MCF 10A (cell line): ENCODE results near the gene ARHGAP28. TPM values are rescaled to one million over a fixed set of nuclear protein-coding genes. Genes with fewer than 3 reads are reported as not detected.

Experiments
- BruUV-seq: library from RNA; stranded (reverse); fragments of 400-500 nt; replicated peaks from 2 replicates; lab custom pipeline; 2021; lab: Mats Ljungman, UMichigan
- CTCF ChIA-PET: fragments of 300-600 bp; sonication (Branson Sonifier 250); formaldehyde crosslinking; extraction: SDS; loops from one replicate; lab custom pipeline; 2021; ENCODE audit warnings: antibody characterized with exemption, inconsistent platforms; lab: Yijun Ruan, JAX
- POLR2A ChIA-PET: fragments of 300-600, 350-650 bp; sonication (Branson Sonifier 250); formaldehyde crosslinking; extraction: SDS; loops from one replicate; lab custom pipeline; 2020; ENCODE audit warnings: antibody characterized with exemption, inconsistent platforms; lab: Yijun Ruan, JAX
- DNase-seq: peaks from one replicate; pipeline ENCODE4 v3.0.0-alpha.2; 2018; ENCODE audit not compliant: unreplicated experiment
- H3K27ac Mint-ChIP-seq: one replicate; pipeline ENCODE4 v1.8.0; 2022; ENCODE audit warnings: mild to moderate bottlenecking, low read depth, mixed read lengths; ENCODE audit not compliant: unreplicated experiment
- H3K27me3 Mint-ChIP-seq: one replicate; pipeline ENCODE4 v1.8.0; 2022; ENCODE audit warnings: mixed read lengths; ENCODE audit not compliant: insufficient read depth, unreplicated experiment
- H3K36me3 Mint-ChIP-seq: one replicate; pipeline ENCODE4 v1.8.0; 2022; ENCODE audit warnings: mild to moderate bottlenecking, moderate library complexity, mixed read lengths; ENCODE audit not compliant: insufficient read depth, unreplicated experiment
- H3K4me1 Mint-ChIP-seq: one replicate; pipeline ENCODE4 v1.8.0; 2022; ENCODE audit warnings: mixed read lengths; ENCODE audit not compliant: insufficient read depth, unreplicated experiment
- H3K4me3 Mint-ChIP-seq: one replicate; pipeline ENCODE4 v1.8.0; 2022; ENCODE audit warnings: mild to moderate bottlenecking, moderate library complexity, mixed read lengths; ENCODE audit not compliant: unreplicated experiment
- H3K9me3 Mint-ChIP-seq: one replicate; pipeline ENCODE4 v1.8.0; 2022; ENCODE audit warnings: mixed read lengths; ENCODE audit not compliant: unreplicated experiment
- CTCF ChIP-seq: fragments of 200-600 bp; IDR thresholded peaks from one replicate; pipeline ENCODE4 v1.8.0; 2022; ENCODE audit warnings: antibody characterized with exemption, mild to moderate bottlenecking; ENCODE audit not compliant: unreplicated experiment
- intact Hi-C: fragments of 100-400 bp; cut with micrococcal nuclease; formaldehyde crosslinking; loops from 2 replicates; pipeline ENCODE4 v1.14.1; 2022
- total RNA-seq: library from RNA; stranded (reverse); gene quantifications from 2 replicates; pipeline ENCODE4 v1.2.3, GENCODE V29; 2022

The ARHGAP28 gene
- total RNA-seq, 1 experiment from 2014 or later, result 3.0 TPM

- no peak for TF ChIP-seq CTCF
- BruUV-seq, result no TSS peak
- no peaks in the 10 kb centered on the region for H3K27me3 Mint-ChIP-seq
- H3K27ac Mint-ChIP-seq, result no peak overlapping the region
- H3K36me3 Mint-ChIP-seq, result no peaks in the 10 kb centered on the region
- intact Hi-C loops, result no loop called here
- H3K4me1 Mint-ChIP-seq, result peaks cover 5% of the 10 kb centered on the region
- no peaks in the 10 kb centered on the region for H3K9me3 Mint-ChIP-seq
- ChIA-PET CTCF (no interaction called here), POLR2A (interaction anchor here (0.6 to 1.6 kb wide), 2 partner anchors 14 to 687 kb away, joined by 3 to 4 read pairs; no protein-coding TSS in a partner anchor)
- H3K4me3 Mint-ChIP-seq, result no peak overlapping the region
- peak; percentile 10 for DNase-seq
These were observed 25.6 kb downstream of the ARHGAP28 start for GRCh38 chr18:6755107-6755506.

GRCh38 chr18:6757931-6758330, 28.4 kb downstream of the ARHGAP28 start:
- no peak for DNase-seq
- peaks cover 5% of the 10 kb centered on the region for H3K4me1 Mint-ChIP-seq
- BruUV-seq, result no TSS peak
- intact Hi-C loops, result no loop called here
- ChIA-PET CTCF (interaction anchor here (0.7 to 1.4 kb wide), 2 partner anchors 11 to 311 kb away, joined by 3 to 7 read pairs; no protein-coding TSS in a partner anchor), POLR2A (no interaction called here)
- H3K27ac Mint-ChIP-seq, result no peak overlapping the region
- no peak for TF ChIP-seq CTCF
- H3K36me3 Mint-ChIP-seq, result no peaks in the 10 kb centered on the region
- no peaks in the 10 kb centered on the region for H3K9me3 Mint-ChIP-seq
- H3K27me3 Mint-ChIP-seq, result no peaks in the 10 kb centered on the region
- no peak overlapping the region for H3K4me3 Mint-ChIP-seq

- BruUV-seq, result no TSS peak
- H3K27ac Mint-ChIP-seq, result no peak overlapping the region
- no peak overlapping the region for H3K4me3 Mint-ChIP-seq
- no peak for TF ChIP-seq CTCF
- POLR2A ChIA-PET, result no interaction called here
- no peaks in the 10 kb centered on the region for H3K9me3 Mint-ChIP-seq
- no peaks in the 10 kb centered on the region for H3K36me3 Mint-ChIP-seq
- no peak for DNase-seq
- no peaks in the 10 kb centered on the region for H3K27me3 Mint-ChIP-seq
- intact Hi-C loops, result no loop called here
- H3K4me1 Mint-ChIP-seq, result peaks cover 5% of the 10 kb centered on the region
- CTCF ChIA-PET, result no interaction called here
These were observed 30.1 kb downstream of the ARHGAP28 start for GRCh38 chr18:6759579-6759978.

- intact Hi-C loops, result no loop called here
- no TSS peak for BruUV-seq
- Mint-ChIP-seq H3K4me3 (no peak overlapping the region), H3K27me3 (no peaks in the 10 kb centered on the region), H3K27ac (no peak overlapping the region), H3K36me3 (peaks cover 5% of the 10 kb centered on the region), H3K9me3 (no peaks in the 10 kb centered on the region), H3K4me1 (no peaks in the 10 kb centered on the region)
- TF ChIP-seq CTCF, result no peak
- CTCF ChIA-PET, result interaction anchor here (0.6 kb wide), 1 partner anchor 9 kb away, joined by 3 read pairs; no protein-coding TSS in a partner anchor
- POLR2A ChIA-PET, result interaction anchor here (0.7 kb wide), 1 partner anchor 145 kb away, joined by 3 read pairs; no protein-coding TSS in a partner anchor
- DNase-seq, result no peak
These were observed 34.0 kb downstream of the ARHGAP28 start for GRCh38 chr18:6763524-6763923.
